CD14-positive monocyte (primary cell): ENCODE data around the gene PNKD. TPM values are rescaled to one million over a fixed set of nuclear protein-coding genes. Genes with fewer than 3 reads are reported as not detected.

Experiments
- DNase-seq, 3 donors: peaks; one replicate each; pipeline ENCODE4 v3.0.0-alpha.2; 2011 to 2022
- H2AFZ ChIP-seq: 2 replicates; pipeline ENCODE4 v1.6.0; 2012; ENCODE audit warnings: mild to moderate bottlenecking, low read depth, low read length, inconsistent platforms; ENCODE audit not compliant: insufficient read depth, poor library complexity, severe bottlenecking
- H3K27ac ChIP-seq, 2 donors: 1 replicate in 1 of 2; 2 replicates in 1 of 2; pipeline ENCODE4 v1.5.1; 2012 to 2013; ENCODE audit warnings: low read length in 2 of 2, control low read depth in 1 of 2, inconsistent platforms in 1 of 2, low read depth in 1 of 2, mild to moderate bottlenecking in 1 of 2
- H3K27me3 ChIP-seq, 2 donors: one replicate each; pipeline versions ENCODE4 v1.6.0 to v1.6.1; 2011 to 2013; ENCODE audit warnings: low read length in 2 of 2; ENCODE audit not compliant: control insufficient read depth in 2 of 2, insufficient read depth in 2 of 2
- H3K36me3 ChIP-seq, 2 donors: replicated peaks in 1 of 2; 1 replicate in 1 of 2; 2 replicates in 1 of 2; pipeline versions ENCODE4 v1.5.1 to v1.6.1; 2012 to 2013; ENCODE audit warnings: low read length in 2 of 2, control low read depth in 1 of 2, inconsistent platforms in 1 of 2, mild to moderate bottlenecking in 1 of 2; ENCODE audit not compliant: insufficient read depth in 2 of 2, control insufficient read depth in 1 of 2
- H3K4me1 ChIP-seq, 2 donors: 1 replicate in 1 of 2; 2 replicates in 1 of 2; pipeline versions ENCODE4 v1.5.1 to v1.6.1; 2012 to 2013; ENCODE audit warnings: low read length in 2 of 2, control low read depth in 1 of 2, inconsistent platforms in 1 of 2, mild to moderate bottlenecking in 1 of 2, moderate library complexity in 1 of 2; ENCODE audit not compliant: insufficient read depth in 2 of 2, control insufficient read depth in 1 of 2
- H3K4me2 ChIP-seq: replicated peaks from 2 replicates; pipeline ENCODE3; 2012; ENCODE audit warnings: low read length, moderate library complexity, mild to moderate bottlenecking; ENCODE audit not compliant: poor library complexity, severe bottlenecking; ENCODE audit errors: extremely low read depth
- H3K4me3 ChIP-seq, 3 experiments: fragments of 200-600 bp in 1 of 3; sonication (generic) in 1 of 3; replicated peaks in 1 of 3; 1 replicate in 2 of 3; 2 replicates in 1 of 3; pipeline ENCODE4 v1.5.1; 2011 to 2013; ENCODE audit warnings: low read length in 3 of 3, mild to moderate bottlenecking in 3 of 3, control low read depth in 2 of 3, low read depth in 2 of 3, inconsistent platforms in 1 of 3, moderate library complexity in 1 of 3
- H3K79me2 ChIP-seq: 2 replicates; pipeline ENCODE4 v1.6.0; 2012; ENCODE audit warnings: mild to moderate bottlenecking, control low read depth, inconsistent platforms, low read length, moderate library complexity; ENCODE audit not compliant: insufficient read depth
- H3K9ac ChIP-seq: 2 replicates; pipeline ENCODE4 v1.6.0; 2017; ENCODE audit warnings: low read length, mild to moderate bottlenecking; ENCODE audit not compliant: insufficient read depth, poor library complexity, severe bottlenecking
- H3K9me3 ChIP-seq, 2 donors: replicated peaks in 1 of 2; 1 replicate in 1 of 2; 2 replicates in 1 of 2; pipeline versions ENCODE4 v1.5.1 to v1.6.1; 2012 to 2013; ENCODE audit warnings: low read length in 2 of 2, control low read depth in 1 of 2; ENCODE audit not compliant: control insufficient read depth in 1 of 2, insufficient read depth in 1 of 2
- H4K20me1 ChIP-seq: 2 replicates; pipeline ENCODE4 v1.6.0; 2012; ENCODE audit warnings: mild to moderate bottlenecking, low read length, control low read depth, moderate library complexity; ENCODE audit not compliant: insufficient read depth
- H3K27ac Mint-ChIP-seq, 7 donors: one replicate each; pipeline ENCODE4 v1.8.0; 2020; ENCODE audit warnings: mild to moderate bottlenecking in 7 of 7, mixed read lengths in 7 of 7, moderate library complexity in 6 of 7, inconsistent platforms in 2 of 7
- H3K27me3 Mint-ChIP-seq, 3 donors: one replicate each; pipeline ENCODE4 v1.8.0; 2021 to 2022; ENCODE audit warnings: low read depth in 3 of 3, mild to moderate bottlenecking in 3 of 3, mixed read lengths in 3 of 3, moderate library complexity in 3 of 3, inconsistent platforms in 1 of 3
- H3K36me3 Mint-ChIP-seq, 2 donors: one replicate each; pipeline ENCODE4 v1.8.0; 2020; ENCODE audit warnings: mixed read lengths in 2 of 2, inconsistent platforms in 1 of 2, mild to moderate bottlenecking in 1 of 2
- H3K4me1 Mint-ChIP-seq: one replicate; pipeline ENCODE4 v1.8.0; 2020; ENCODE audit warnings: mild to moderate bottlenecking, mixed read lengths
- H3K4me3 Mint-ChIP-seq, 2 donors: one replicate each; pipeline ENCODE4 v1.8.0; 2020; ENCODE audit warnings: mild to moderate bottlenecking in 2 of 2, mixed read lengths in 2 of 2, moderate library complexity in 1 of 2
- H3K9me3 Mint-ChIP-seq, 7 donors: one replicate each; pipeline ENCODE4 v1.8.0; 2020 to 2022; ENCODE audit warnings: mixed read lengths in 7 of 7, mild to moderate bottlenecking in 6 of 7, moderate library complexity in 6 of 7, inconsistent platforms in 2 of 7
- WGBS: methylation state at CpG from one replicate; pipeline ENCODE4 v1.1.5; 2013; ENCODE audit warnings: missing lambda C conversion rate; ENCODE audit not compliant: insufficient coverage; 5-methylcytosine and 5-hydroxymethylcytosine counted together
- intact Hi-C, 2 donors: fragments of 100-400 bp; cut with micrococcal nuclease; formaldehyde crosslinking; loops; one replicate each; pipeline versions ENCODE4 v1.15.0 to v1.15.1; 2023
- polyA plus RNA-seq, 3 donors: library from polyadenylated mRNA; depleted of rRNA in 1 of 3; unstranded in 2 of 3; stranded (reverse) in 1 of 3; fragments of 300-500 nt in 2 of 3; fragments of >200 nt in 1 of 3; fragmentation: Illumina TruSeq in 2 of 3; gene quantifications; 1 replicate in 2 of 3; 2 replicates in 1 of 3; pipeline ENCODE4 v1.2.3, GENCODE V29; 2012 to 2021
- TF ChIP-seq, protein P1 (sequence below): fragments of 200-600 bp; IDR thresholded peaks from one replicate; pipeline ENCODE4 v1.8.0; 2022; ENCODE audit warnings: antibody characterized with exemption, mild to moderate bottlenecking

The PNKD gene
- polyA plus RNA-seq, 3 donors: 79.8 to 92.0 (median 88.2) TPM

DNA sequence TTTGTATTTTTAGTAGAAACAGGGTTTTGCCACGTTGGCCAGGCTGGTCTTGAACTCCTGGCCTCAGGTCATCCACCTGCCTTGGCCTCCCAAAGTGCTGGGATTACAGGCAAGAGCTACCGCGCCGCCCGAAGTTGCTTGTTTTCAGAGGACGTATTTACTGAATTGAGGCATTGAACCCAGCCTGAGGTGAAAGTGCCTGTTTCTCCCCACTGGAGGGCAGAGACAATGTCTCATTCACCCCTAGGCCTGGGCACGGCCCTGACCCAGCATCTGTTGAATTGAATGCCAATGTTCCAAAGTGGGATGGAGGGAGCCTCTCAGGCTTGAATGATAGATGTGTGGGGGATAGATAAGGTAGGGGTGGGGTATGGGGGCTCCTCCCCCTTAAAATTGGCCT lies 26.5 kb downstream of the PNKD start:
- intact Hi-C loops: no loop called here
- no peak overlapping the region for H3K27ac ChIP-seq
- H3K4me3 Mint-ChIP-seq: no peak overlapping the region
- 96% methylated on average over 6 of the region's 7 CpGs for WGBS
- no peak overlapping the region for H3K9ac ChIP-seq
- no peaks in the 10 kb centered on the region for H4K20me1 ChIP-seq
- no peak overlapping the region for H3K27ac Mint-ChIP-seq
- no peaks in the 10 kb centered on the region for H3K36me3 ChIP-seq
- no peaks in the 10 kb centered on the region for H3K27me3 ChIP-seq
- DNase-seq: no peak
- H3K4me2 ChIP-seq: no peak overlapping the region
- peaks cover 0 to 4% (median 2%) of the 10 kb centered on the region in 3 donors for H3K27me3 Mint-ChIP-seq
- no peaks in the 10 kb centered on the region for H3K9me3 ChIP-seq
- no peaks in the 10 kb centered on the region for H3K36me3 Mint-ChIP-seq
- H3K4me1 ChIP-seq: peaks cover 26 to 37% of the 10 kb centered on the region in 2 donors
- no peak overlapping the region for H3K4me3 ChIP-seq
- TF ChIP-seq, protein P1, sequence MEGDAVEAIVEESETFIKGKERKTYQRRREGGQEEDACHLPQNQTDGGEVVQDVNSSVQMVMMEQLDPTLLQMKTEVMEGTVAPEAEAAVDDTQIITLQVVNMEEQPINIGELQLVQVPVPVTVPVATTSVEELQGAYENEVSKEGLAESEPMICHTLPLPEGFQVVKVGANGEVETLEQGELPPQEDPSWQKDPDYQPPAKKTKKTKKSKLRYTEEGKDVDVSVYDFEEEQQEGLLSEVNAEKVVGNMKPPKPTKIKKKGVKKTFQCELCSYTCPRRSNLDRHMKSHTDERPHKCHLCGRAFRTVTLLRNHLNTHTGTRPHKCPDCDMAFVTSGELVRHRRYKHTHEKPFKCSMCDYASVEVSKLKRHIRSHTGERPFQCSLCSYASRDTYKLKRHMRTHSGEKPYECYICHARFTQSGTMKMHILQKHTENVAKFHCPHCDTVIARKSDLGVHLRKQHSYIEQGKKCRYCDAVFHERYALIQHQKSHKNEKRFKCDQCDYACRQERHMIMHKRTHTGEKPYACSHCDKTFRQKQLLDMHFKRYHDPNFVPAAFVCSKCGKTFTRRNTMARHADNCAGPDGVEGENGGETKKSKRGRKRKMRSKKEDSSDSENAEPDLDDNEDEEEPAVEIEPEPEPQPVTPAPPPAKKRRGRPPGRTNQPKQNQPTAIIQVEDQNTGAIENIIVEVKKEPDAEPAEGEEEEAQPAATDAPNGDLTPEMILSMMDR: no peak
- no peak overlapping the region for H2AFZ ChIP-seq
- H3K79me2 ChIP-seq: peaks cover 5% of the 10 kb centered on the region
- peaks cover 32% of the 10 kb centered on the region for H3K4me1 Mint-ChIP-seq
- H3K9me3 Mint-ChIP-seq: peaks cover 0 to 2% (median 0%) of the 10 kb centered on the region in 7 donors

DNA sequence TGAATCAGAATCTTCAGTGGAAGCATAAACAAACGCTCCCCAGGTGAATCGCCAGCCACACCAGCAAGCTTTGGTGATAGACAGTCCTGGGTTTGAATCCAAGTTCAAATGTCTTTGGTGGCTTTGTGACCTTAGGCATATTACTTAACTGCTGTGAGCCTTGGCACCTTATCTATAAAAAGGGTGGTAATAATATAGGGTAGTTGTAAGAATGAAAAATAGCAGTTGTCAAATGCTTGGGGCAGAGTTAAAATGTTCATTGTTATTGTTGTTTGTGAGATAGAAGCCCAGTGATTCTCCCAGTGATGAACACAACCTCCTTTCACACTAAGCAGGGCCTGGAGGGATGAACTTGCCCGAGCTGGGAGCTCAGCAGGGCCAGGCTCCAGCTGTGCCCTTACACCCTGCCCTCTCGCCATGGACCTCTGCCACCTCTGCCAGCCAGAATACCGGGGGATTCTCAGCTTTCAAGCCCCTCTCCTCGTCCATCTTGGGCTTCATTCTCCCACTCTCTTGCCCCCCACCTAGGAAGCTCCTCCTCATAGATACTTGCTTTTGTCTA lies 28.1 kb downstream of the PNKD start:
- TF ChIP-seq, protein P1: no peak
- Histone ChIP-seq H3K9ac (no peak overlapping the region), H3K27ac (no peak overlapping the region), H3K4me3 (no peak overlapping the region), H3K27me3 (no peaks in the 10 kb centered on the region), H3K79me2 (no peaks in the 10 kb centered on the region), H4K20me1 (no peaks in the 10 kb centered on the region), H3K36me3 (no peaks in the 10 kb centered on the region), H3K4me1 (peaks cover 16 to 22% of the 10 kb centered on the region in 2 donors), H2AFZ (no peak overlapping the region), H3K9me3 (no peaks in the 10 kb centered on the region), H3K4me2 (no peak overlapping the region)
- Mint-ChIP-seq H3K9me3 (peaks cover 0 to 2% (median 0%) of the 10 kb centered on the region in 7 donors), H3K27me3 (peaks cover 0 to 4% (median 2%) of the 10 kb centered on the region in 3 donors), H3K36me3 (no peaks in the 10 kb centered on the region), H3K4me3 (no peak overlapping the region), H3K27ac (no peak overlapping the region), H3K4me1 (peaks cover 24% of the 10 kb centered on the region)
- no peak for DNase-seq
- intact Hi-C loops: no loop called here
- 98% methylated on average over 6 of the region's 6 CpGs for WGBS
